ENCODE data around the gene TFAP2E.

Gene TFAP2E

DNA sequence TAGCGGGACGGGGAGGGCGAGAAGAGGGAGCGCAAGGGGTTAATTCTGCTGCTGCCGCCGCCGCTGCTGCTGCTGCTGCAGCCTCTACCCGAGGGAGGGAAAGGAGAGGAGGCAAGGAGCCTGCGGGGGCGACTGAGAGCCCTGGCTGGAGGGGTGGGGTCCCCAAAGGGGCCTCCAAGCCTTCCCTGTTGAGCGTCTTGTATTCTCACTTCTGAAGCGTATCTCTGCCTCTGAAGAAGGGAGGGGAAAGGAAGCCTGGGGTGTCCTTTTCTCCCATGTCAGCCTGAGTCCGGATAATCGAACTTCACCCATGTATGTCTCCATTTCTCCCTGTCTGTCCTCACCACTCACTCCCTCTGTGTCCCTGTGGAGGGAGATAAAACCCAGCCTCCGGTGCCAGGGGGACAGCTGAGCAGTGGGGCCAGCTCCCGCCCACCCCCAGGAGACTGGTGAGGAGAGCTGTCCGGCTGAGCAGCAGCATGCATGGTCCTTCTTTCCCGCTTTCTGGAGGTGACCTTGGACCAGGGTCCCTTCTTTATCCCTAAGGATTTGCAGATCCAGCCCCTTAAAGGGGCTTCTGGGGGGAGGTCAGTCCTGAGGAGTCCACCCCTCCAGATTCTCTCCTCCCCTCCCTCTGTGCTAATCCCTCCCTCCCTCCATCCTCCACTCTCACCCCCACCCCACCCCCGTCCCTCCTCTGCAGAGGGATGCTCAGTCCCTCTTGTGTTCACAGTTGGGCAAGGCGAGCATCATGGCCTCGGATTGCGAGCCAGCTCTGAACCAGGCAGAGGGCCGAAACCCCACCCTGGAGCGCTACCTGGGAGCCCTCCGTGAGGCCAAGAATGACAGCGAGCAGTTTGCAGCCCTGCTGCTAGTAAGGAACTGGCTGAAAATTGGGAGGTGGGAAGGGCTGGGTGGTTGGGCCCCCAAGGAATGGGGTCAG is 14.5 kb upstream of the TFAP2E start:
- no peak for TF ChIP-seq FOXP2 (optimal IDR thresholded peaks at IDR 0.05; ENCODE audit: borderline replicate concordance, extremely low read depth, extremely low read length, insufficient read depth)
- TF ChIP-seq, protein P1, sequence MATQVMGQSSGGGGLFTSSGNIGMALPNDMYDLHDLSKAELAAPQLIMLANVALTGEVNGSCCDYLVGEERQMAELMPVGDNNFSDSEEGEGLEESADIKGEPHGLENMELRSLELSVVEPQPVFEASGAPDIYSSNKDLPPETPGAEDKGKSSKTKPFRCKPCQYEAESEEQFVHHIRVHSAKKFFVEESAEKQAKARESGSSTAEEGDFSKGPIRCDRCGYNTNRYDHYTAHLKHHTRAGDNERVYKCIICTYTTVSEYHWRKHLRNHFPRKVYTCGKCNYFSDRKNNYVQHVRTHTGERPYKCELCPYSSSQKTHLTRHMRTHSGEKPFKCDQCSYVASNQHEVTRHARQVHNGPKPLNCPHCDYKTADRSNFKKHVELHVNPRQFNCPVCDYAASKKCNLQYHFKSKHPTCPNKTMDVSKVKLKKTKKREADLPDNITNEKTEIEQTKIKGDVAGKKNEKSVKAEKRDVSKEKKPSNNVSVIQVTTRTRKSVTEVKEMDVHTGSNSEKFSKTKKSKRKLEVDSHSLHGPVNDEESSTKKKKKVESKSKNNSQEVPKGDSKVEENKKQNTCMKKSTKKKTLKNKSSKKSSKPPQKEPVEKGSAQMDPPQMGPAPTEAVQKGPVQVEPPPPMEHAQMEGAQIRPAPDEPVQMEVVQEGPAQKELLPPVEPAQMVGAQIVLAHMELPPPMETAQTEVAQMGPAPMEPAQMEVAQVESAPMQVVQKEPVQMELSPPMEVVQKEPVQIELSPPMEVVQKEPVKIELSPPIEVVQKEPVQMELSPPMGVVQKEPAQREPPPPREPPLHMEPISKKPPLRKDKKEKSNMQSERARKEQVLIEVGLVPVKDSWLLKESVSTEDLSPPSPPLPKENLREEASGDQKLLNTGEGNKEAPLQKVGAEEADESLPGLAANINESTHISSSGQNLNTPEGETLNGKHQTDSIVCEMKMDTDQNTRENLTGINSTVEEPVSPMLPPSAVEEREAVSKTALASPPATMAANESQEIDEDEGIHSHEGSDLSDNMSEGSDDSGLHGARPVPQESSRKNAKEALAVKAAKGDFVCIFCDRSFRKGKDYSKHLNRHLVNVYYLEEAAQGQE (IDR thresholded peaks at IDR 0.05; ENCODE audit: insufficient read depth in 1 of 2, low read depth in 2 of 2, low read length in 2 of 2): no peak
- no peak for TF ChIP-seq POLR2AphosphoS5 (IDR thresholded peaks at IDR 0.05; ENCODE audit: low read depth, low read length)
- no peak for TF ChIP-seq TAF1 (IDR thresholded peaks at IDR 0.05; ENCODE audit: borderline replicate concordance, insufficient read depth, low read length)
- no peak for TF ChIP-seq SIN3A (IDR thresholded peaks at IDR 0.05; ENCODE audit: borderline replicate concordance, insufficient read depth, low read length)

DNA sequence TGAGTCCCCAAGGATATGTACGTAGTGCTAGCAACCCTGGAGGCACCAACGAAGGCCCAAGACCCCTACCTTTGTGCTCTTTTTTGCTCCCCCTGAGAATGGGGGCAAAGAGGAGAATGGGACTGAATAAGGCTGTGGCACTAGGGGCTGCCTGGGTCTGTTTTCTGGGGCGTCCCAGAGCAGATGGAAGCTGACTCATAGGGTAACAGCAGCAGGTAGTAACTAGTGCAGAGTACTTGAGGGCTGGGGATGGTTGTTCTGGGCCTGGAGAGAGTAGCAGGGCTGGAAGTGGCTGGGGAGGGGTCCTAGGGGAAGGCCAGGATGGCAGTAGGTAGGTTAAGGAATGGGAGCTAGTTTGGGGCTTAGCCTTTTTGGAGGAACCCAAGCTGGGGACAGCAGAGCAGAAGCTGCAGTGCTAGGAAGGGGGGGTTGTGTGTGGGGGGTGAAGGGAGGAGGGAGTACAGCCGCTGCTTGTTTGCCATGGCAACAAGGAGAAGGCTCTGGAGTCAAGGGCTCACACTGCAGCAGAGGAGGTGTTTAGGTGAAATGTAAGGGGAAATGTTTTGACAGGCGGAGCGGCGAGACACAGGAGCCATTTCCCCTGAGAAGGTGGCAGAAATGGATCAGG is 13.7 kb upstream of the TFAP2E start:
- TF ChIP-seq, protein P1 (IDR thresholded peaks at IDR 0.05; ENCODE audit: insufficient read depth in 1 of 2, low read depth in 2 of 2, low read length in 2 of 2): no peak
- TF ChIP-seq TAF1 (IDR thresholded peaks at IDR 0.05; ENCODE audit: borderline replicate concordance, insufficient read depth, low read length) (no peak), POLR2AphosphoS5 (IDR thresholded peaks at IDR 0.05; ENCODE audit: low read depth, low read length) (no peak)

DNA sequence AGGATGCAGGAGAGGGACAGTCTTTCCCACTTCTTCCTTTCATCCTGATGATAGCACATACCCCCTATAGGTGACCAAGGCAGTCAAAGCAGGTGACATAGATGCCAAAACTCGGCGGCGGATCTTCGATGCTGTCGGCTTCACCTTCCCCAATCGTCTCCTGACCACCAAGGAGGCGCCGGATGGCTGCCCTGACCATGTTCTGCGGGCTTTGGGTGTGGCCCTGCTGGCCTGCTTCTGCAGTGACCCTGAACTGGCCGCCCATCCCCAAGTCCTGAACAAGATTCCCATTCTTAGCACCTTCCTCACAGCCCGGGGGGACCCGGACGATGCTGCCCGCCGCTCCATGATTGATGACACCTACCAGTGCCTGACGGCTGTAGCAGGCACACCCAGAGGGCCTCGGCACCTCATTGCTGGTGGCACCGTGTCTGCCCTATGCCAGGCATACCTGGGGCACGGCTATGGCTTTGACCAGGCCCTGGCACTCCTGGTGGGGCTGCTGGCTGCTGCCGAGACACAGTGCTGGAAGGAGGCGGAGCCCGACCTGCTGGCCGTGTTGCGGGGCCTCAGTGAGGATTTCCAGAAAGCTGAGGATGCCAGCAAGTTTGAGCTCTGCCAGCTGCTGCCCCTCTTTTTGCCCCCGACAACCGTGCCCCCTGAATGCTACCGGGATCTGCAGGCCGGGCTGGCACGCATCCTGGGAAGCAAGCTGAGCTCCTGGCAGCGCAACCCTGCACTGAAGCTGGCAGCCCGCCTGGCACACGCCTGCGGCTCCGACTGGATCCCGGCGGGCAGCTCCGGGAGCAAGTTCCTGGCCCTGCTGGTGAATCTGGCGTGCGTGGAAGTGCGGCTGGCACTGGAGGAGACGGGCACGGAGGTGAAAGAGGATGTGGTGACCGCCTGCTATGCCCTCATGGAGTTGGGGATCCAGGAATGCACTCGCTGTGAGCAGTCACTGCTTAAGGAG is 12.6 kb upstream of the TFAP2E start:
- TF ChIP-seq TAF1 (IDR thresholded peaks at IDR 0.05; ENCODE audit: borderline replicate concordance, insufficient read depth, low read length): no peak
- TF ChIP-seq SIN3A (IDR thresholded peaks at IDR 0.05; ENCODE audit: borderline replicate concordance, insufficient read depth, low read length): no peak
- TF ChIP-seq FOXP2 (optimal IDR thresholded peaks at IDR 0.05; ENCODE audit: borderline replicate concordance, extremely low read depth, extremely low read length, insufficient read depth): no peak
- TF ChIP-seq, protein P1 (IDR thresholded peaks at IDR 0.05; ENCODE audit: insufficient read depth in 1 of 2, low read depth in 2 of 2, low read length in 2 of 2): no peak
- TF ChIP-seq POLR2AphosphoS5 (IDR thresholded peaks at IDR 0.05; ENCODE audit: low read depth, low read length): no peak

DNA sequence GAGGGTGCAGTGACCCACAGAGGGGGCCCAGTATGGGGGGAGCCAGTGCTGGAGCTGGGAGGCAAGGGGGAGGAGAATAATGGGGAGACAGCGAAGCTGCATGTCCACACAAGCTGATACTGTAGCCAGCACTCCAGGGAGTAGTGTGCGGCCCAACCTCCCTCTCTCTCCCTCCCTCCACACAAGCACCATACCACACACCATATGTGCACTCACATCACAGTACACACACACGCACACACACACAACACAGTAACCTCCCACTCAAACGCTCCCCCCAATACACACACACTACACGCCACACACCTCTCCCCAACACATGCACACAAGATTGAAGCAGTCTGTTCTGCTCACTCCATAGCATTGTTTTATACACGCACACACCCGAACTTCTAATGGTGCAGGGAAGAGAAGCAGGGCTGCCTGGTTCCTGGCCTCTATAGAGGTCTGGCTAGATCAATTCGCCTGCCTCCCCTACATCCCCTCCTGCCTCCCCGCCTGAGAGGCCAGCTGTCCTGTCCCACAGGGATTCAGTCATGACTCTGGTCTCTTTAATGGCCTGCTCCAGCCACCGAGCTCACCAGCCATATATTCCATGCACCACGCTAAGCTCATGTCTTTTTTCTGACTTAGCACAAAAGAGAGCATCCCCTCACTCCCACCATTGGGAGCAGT is 11.7 kb upstream of the TFAP2E start:
- TF ChIP-seq, protein P1 (IDR thresholded peaks at IDR 0.05; ENCODE audit: insufficient read depth in 1 of 2, low read depth in 2 of 2, low read length in 2 of 2): no peak
- no peak for TF ChIP-seq FOXP2 (optimal IDR thresholded peaks at IDR 0.05; ENCODE audit: borderline replicate concordance, extremely low read depth, extremely low read length, insufficient read depth)
- peak; percentile 2; the same call in 1 of the 2 replicates for TF ChIP-seq POLR2AphosphoS5 (IDR thresholded peaks at IDR 0.05; ENCODE audit: low read depth, low read length)
- no peak for TF ChIP-seq SIN3A (IDR thresholded peaks at IDR 0.05; ENCODE audit: borderline replicate concordance, insufficient read depth, low read length)
- TF ChIP-seq TAF1 (IDR thresholded peaks at IDR 0.05; ENCODE audit: borderline replicate concordance, insufficient read depth, low read length): no peak

All from PFSK-1 (cell line).